Ascending aorta (tissue), 2 donors: ENCODE results near the gene SLC35B2. TPM values are rescaled to one million over a fixed set of nuclear protein-coding genes. Genes with fewer than 3 reads are reported as not detected.

Source experiments
- DNase-seq, 2 donors: peaks; one replicate each; pipeline ENCODE4 v3.0.0-alpha.2; 2019; ENCODE audit warnings: low spot score in 2 of 2
- H3K27ac ChIP-seq, 2 donors: fragments of 200-600 bp; sonication (generic); one replicate each; pipeline ENCODE4 v1.5.1; 2016 to 2017; ENCODE audit warnings: mild to moderate bottlenecking in 1 of 2
- H3K27me3 ChIP-seq: fragments of 200-600 bp; sonication (generic); one replicate; pipeline ENCODE4 v1.5.1; 2017
- H3K36me3 ChIP-seq, 2 donors: fragments of 200-600 bp; sonication (generic); one replicate each; pipeline ENCODE4 v1.5.1; 2016
- H3K4me1 ChIP-seq, 2 donors: fragments of 200-600 bp; sonication (generic); one replicate each; pipeline ENCODE4 v1.5.1; 2016 to 2017; ENCODE audit warnings: mild to moderate bottlenecking in 1 of 2
- H3K4me3 ChIP-seq, 2 donors: fragments of 200-600 bp; sonication (generic); one replicate each; pipeline ENCODE4 v1.5.1; 2016 to 2017; ENCODE audit warnings: mild to moderate bottlenecking in 1 of 2
- H3K9me3 ChIP-seq, 2 donors: fragments of 200-600 bp; sonication (generic); one replicate each; pipeline ENCODE4 v1.5.1; 2016
- intact Hi-C: fragments of 100-400 bp; cut with DNase I; formaldehyde crosslinking; loops from one replicate; pipeline ENCODE4 v1.15.1; 2023
- total RNA-seq: library from RNA; depleted of rRNA; stranded (reverse); fragments of >200 nt; gene quantifications from one replicate; pipeline ENCODE4 v1.1.0, GENCODE V29; 2016
- TF ChIP-seq, protein P1 (sequence below), 3 experiments: fragments of 200-600 bp in 2 of 3; fragments of 450-650 bp in 1 of 3; sonication (generic) in 2 of 3; IDR thresholded peaks; one replicate each; pipeline ENCODE4 v1.5.1; 2016 to 2019; ENCODE audit warnings: antibody characterized with exemption in 3 of 3, mild to moderate bottlenecking in 1 of 3, moderate library complexity in 1 of 3

The SLC35B2 gene
- total RNA-seq, 1 donor from 2014 or later, result 9.9 TPM

- TF ChIP-seq, protein P1, sequence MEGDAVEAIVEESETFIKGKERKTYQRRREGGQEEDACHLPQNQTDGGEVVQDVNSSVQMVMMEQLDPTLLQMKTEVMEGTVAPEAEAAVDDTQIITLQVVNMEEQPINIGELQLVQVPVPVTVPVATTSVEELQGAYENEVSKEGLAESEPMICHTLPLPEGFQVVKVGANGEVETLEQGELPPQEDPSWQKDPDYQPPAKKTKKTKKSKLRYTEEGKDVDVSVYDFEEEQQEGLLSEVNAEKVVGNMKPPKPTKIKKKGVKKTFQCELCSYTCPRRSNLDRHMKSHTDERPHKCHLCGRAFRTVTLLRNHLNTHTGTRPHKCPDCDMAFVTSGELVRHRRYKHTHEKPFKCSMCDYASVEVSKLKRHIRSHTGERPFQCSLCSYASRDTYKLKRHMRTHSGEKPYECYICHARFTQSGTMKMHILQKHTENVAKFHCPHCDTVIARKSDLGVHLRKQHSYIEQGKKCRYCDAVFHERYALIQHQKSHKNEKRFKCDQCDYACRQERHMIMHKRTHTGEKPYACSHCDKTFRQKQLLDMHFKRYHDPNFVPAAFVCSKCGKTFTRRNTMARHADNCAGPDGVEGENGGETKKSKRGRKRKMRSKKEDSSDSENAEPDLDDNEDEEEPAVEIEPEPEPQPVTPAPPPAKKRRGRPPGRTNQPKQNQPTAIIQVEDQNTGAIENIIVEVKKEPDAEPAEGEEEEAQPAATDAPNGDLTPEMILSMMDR (IDR thresholded peaks at IDR 0.05), result no peak
- Histone ChIP-seq H3K27ac (peak overlapping the region; percentile 97 to 100), H3K4me1 (peaks cover 26 to 55% of the 10 kb centered on the region in 2 donors), H3K9me3 (no peaks in the 10 kb centered on the region), H3K4me3 (peak overlapping the region; percentile 51 to 79), H3K36me3 (peaks cover 11 to 23% of the 10 kb centered on the region in 2 donors), H3K27me3 (no peaks in the 10 kb centered on the region)
- DNase-seq, result peak; percentile 98 to 99
- intact Hi-C loops, result loop anchor here (1.0 to 5.0 kb wide), 3 partner anchors 16 to 610 kb away; partner anchors contain the start of genes GTPBP2 and NFKBIE
These were observed 20.1 kb downstream of the SLC35B2 start for GRCh38 chr6:44237021-44237812.

DNA sequence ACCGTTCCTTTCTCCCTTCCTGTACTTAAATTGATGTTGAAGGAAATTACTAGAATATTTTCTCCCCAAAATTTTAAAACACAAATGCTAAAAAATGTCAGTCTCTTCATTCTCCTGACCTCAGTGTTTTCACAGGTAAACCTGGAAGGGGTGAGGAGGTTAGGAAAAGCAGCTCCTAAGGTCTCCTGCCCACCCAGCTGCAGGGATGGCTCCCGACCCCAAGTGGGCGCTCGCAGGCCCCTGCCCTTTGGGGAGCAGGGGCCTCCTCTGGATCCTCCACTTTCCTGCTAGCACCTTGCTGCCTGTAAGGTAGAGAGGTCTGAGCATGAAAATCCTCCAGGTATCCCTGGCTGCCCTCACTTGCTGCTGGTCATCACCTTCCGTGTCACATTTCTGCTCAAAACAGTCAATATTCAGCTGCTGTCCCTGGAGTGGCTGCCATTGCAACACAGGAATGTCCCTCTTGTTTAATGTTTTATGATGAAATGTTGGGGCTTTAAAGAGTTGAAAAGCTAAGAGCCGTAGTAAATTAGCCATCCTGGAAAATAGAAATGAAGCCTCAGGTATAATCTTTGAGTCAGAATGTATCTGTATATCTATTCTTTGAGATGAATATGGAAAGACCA lies 21.3 kb downstream of the SLC35B2 start:
- Histone ChIP-seq H3K36me3 (peaks cover 23 to 35% of the 10 kb centered on the region in 2 donors), H3K27me3 (no peaks in the 10 kb centered on the region), H3K27ac (peak overlapping the region; percentile 97 to 100), H3K4me3 (no peak overlapping the region), H3K4me1 (peaks cover 26 to 55% of the 10 kb centered on the region in 2 donors), H3K9me3 (no peaks in the 10 kb centered on the region)
- TF ChIP-seq, protein P1 (IDR thresholded peaks at IDR 0.05), result no peak
- DNase-seq, result no peak
- intact Hi-C loops, result loop anchor here (5.0 kb wide), 1 partner anchor 609 kb away; the partner anchor contains the start of gene GTPBP2

GRCh38 chr6:44235269-44235668 lies 22.1 kb downstream of the SLC35B2 start:
- intact Hi-C loops, result loop anchor here (5.0 kb wide), 1 partner anchor 608 kb away; the partner anchor contains the start of gene GTPBP2
- no peak for DNase-seq
- H3K36me3 ChIP-seq, result peaks cover 30 to 43% of the 10 kb centered on the region in 2 donors
- TF ChIP-seq, protein P1 (IDR thresholded peaks at IDR 0.05), result no peak
- no peaks in the 10 kb centered on the region for H3K9me3 ChIP-seq
- peaks cover 26 to 55% of the 10 kb centered on the region in 2 donors for H3K4me1 ChIP-seq
- H3K4me3 ChIP-seq, result no peak overlapping the region
- peak overlapping the region; percentile 80 to 100 for H3K27ac ChIP-seq
- no peaks in the 10 kb centered on the region for H3K27me3 ChIP-seq

GRCh38 chr6:44234101-44235025 lies 23.0 kb downstream of the SLC35B2 start:
- TF ChIP-seq, protein P1 (IDR thresholded peaks at IDR 0.05), result peak; percentile 86 to 88 (median 87)
- H3K36me3 ChIP-seq, result peaks cover 40 to 52% of the 10 kb centered on the region in 2 donors
- H3K4me1 ChIP-seq, result peaks cover 26 to 55% of the 10 kb centered on the region in 2 donors
- intact Hi-C loops, result loop anchor here (1.0 to 5.0 kb wide), 3 partner anchors 11 to 607 kb away; partner anchors contain the start of genes GTPBP2 and SLC29A1
- H3K9me3 ChIP-seq, result no peaks in the 10 kb centered on the region
- peak overlapping the region in 1 of 2 donors; percentile 18 for H3K4me3 ChIP-seq
- H3K27ac ChIP-seq, result peak overlapping the region; percentile 80 to 100
- no peaks in the 10 kb centered on the region for H3K27me3 ChIP-seq
- peak; percentile 76 to 95 for DNase-seq
